Stimulated activated CD4-positive, alpha-beta T cell treated with anti-CD3 and anti-CD28 coated beads, Interleukin-12 subunit alpha, Interleukin-12 subunit beta, amount 100 ng/mL, for 24 hours (primary cell): ENCODE measurements around the gene SLC30A5.
A peak's percentile ranks its signal among the peaks of the same experiment; 100 is the strongest.
"Not testable (repeated sequence)": the region's sequence is repeated elsewhere in the genome, so short reads cannot be mapped to it uniquely, and the experiment has no call there.

Source experiments
- DNase-seq, 2 experiments: peaks; one replicate each; pipeline ENCODE4 v3.0.0-alpha.2; 2020; ENCODE audit warnings: low read depth in 2 of 2

Gene SLC30A5

GRCh38 chr5:69093771-69094482 lies at the start of gene SLC30A5:
SLC30A5 (plus strand) TSS chr5:69094014; CDS start chr5:69094256, 242 bp downstream.
- peak; percentile 97 to 98 for DNase-seq

DNA sequence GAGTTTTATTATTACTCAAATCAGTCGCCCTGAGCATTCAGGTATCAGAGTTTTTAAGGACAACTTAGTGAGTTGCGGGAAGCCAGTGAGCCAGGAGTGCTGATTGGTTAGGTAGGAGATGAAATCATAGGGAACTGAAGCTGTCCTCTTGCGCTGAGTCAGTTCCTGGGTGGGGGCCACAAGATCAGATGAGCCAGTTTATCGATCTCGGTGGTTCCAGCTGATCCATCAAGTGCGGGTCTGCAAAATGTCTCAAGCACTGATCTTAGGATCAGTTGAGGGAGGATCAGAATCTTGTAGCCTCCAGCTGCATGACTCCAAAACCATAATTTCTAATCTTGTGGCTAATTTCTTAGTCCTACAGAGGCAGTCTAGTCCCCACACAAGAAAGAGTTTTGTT lies 48.6 kb upstream of the SLC30A5 start:
- DNase-seq = not testable (repeated sequence)

DNA sequence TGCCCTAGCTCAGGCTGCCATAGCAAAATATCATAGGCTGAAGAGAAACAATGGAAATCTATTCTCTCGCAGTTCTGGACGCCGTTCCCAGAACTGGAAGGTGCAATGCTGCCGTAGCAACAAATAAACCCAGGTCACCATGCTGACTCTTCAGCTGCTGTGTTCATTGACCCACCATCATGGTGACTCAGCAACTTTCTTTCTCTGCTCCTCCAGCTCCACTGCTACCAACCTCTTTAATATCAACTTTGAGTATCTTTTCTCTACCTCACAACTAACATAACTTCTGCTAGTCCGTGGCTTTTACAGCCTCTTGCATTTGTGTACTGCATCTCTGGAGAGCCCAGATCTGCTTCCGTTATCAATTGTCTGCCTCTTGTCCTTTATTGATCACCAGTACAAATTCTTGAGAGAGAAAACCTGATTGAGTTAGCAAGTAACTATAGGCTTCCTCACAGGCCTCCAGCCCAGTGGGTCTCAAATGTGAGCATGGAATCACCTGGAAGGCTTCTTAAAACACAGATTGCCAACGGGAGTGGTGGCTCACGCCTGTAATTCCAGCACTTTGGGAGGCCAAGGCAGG lies 47.3 kb upstream of the SLC30A5 start:
- no peak for DNase-seq

DNA sequence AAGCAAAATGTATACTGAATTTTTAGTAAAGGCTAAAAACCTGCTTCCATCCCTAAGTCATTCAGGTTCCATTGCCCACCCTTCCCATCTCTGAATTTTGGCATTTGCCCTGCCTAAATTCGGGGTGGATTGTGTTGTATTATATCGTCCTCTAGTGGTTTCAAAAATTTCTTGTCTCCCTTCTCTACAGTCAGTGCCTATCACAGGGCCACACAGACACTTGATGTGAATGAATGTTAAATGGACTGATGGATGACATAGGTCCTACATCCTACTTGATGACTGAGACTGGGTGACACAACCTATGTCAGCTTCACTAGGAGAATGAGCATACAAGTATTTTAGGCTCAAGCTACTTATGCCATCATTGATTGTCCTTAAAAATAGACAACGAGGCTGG lies 45.6 kb upstream of the SLC30A5 start:
- no peak for DNase-seq

DNA sequence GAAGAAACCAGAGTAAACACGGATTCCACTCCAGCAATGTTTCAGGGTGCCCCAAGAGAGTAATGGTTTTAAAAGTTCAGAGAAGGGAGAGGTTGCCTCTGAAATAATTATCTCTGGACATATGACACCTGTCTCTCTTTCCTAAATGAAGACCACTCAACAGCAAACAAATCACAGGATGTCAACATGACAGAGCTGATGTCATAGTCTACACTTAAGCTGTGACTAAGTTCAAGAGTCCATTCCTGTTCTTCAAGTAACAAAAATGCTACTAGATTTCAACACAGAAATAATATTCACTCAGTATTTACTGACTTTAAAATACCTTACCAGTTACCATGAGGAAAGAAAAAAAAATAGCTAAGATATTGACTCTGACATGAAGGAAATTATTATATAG lies 44.7 kb upstream of the SLC30A5 start:
- DNase-seq = no peak

DNA sequence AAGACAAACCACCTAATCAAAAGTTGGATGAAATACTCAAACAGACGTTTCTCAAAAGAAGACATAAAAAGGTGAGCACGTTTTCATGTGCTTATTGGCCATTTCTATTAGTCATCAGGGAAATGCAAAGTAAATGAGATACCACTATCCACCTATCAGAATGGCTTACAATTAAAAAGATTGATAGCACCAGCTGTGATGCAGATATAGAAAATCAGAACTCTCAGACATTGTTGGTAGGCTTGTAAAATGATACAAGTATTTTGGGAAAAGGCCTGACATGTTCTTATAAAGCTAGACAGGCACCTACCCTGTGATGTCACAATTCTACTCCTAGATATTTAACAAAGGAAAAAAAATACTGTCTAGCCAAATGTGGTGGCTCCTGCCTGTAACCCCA lies 44.0 kb upstream of the SLC30A5 start:
- no peak for DNase-seq

DNA sequence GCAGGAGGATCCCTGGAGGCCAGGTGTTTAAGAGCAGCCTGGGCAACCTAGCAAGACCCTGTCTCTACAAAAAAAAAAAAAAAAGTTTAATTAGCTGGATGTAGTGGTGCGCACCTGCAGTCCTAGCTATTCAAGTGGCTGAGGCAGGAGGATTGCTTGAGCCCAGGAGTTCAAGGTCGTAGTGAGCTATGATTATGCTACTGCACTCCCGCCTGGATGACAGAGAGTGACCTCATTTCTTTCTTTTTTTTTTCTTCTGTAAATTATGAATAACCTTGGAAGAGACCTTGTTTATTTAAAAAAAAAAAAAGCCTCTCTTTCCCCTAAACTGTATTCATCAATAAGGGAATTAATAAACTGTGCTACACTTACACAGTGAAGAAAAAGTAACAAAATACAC lies 43.6 kb upstream of the SLC30A5 start:
- no peak for DNase-seq

- DNase-seq = no peak
These were observed 41.6 kb upstream of the SLC30A5 start for GRCh38 chr5:69052181-69052580.

- DNase-seq = no peak
These were observed 18.9 kb upstream of the SLC30A5 start for GRCh38 chr5:69074664-69075521.

DNA sequence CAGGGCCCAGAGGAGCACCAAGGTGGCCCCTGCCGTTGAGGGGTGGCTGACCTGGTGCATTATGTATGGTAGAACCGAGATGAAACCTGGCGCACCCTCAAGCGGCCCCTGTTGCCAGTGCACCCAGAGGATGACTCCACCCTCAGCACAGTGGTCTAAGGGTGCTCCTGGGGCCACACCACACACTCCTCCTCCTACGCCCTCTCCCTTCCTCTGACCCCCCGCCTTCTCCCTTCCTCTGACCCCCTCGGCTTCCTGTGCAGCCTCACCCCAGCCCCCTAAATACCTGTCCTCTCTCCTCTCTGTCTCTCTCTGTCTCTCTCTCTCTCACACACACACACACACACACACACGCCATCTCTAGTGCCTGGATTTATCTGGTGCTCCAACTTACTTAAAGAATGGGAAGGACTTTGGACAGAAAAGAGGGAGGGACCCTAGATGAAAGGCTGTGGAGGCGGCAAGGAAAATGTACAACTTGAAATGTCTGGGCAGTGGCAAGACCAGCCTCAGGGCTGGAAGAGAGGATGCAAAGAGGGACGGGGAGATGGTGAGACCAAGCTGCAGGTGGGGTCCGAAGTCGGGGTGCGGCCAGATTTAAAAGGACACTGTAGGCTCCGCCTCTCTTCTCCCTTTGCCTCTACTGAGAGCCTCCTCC lies 18.2 kb upstream of the SLC30A5 start:
- no peak for DNase-seq

DNA sequence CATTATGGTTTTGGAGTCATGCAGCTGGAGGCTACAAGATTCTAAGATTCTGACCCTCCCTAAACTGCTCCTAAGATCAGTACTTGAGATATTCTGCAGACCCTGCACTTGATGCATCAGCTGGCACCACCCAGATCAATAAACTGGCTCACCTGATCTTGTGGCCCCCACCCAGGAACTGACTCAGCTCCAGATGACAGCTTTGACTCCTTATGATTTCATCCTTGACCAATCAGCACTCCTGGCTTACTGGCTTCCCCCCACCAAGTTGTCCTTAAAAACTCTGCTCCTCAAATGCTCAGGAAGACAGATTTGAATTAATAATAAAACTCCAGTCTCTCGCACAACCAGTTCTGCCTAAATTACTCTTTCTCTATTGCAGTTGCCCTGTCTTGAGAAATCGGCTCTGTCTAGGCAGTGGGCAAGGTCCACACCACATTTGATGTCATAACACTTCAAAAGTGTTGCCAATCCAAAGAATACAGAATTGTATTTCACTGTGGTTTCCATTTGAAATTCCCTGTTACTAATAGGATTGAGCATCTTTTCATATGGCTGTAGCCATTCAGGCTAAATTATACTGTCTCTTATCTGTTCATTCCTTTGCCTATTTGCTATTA lies 14.8 kb upstream of the SLC30A5 start:
- DNase-seq = no peak

GRCh38 chr5:69079556-69079955 lies 14.3 kb upstream of the SLC30A5 start:
- DNase-seq = no peak

GRCh38 chr5:69083412-69083811 lies 10.4 kb upstream of the SLC30A5 start:
- DNase-seq = no peak

DNA sequence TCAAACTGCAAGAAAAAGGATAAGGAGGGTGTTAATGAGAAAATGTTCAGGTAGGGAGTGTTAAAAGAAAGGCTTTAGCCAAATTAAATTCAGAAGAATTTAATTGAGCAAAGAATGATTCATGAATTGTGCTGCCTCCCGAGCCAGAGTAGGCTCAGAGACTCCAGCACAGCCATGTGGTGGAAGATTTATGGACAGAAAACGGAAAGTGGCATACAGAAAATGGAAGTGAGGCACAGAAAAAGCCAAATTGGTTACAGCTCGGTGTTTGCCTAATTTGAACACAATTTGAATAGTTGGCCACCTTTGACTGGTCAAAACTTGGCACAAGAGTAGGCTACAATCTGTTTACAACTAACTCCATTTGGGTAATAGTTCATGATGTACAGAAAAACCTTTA lies 9.6 kb upstream of the SLC30A5 start:
- no peak for DNase-seq

DNA sequence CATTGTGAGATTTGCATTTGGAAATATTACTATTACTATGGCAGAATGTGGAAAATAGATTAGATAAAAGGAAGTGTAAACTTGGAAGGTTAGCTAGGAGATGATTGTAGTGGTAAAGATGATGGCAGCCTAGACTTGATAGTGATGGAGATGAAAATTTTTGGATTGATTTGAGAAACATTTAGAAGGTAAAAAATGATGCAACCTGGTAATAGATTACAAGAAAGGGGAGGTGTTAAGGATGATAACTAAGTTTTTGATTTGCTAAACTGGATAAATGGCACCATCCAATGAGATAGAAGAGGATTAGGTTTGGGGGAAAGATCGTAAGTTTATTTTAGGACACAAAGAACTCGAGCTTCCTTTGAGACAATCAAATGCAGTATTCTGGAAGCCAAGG lies 8.9 kb upstream of the SLC30A5 start:
- DNase-seq = no peak

- no peak for DNase-seq
These were observed 7.6 kb upstream of the SLC30A5 start for GRCh38 chr5:69086206-69086605.

DNA sequence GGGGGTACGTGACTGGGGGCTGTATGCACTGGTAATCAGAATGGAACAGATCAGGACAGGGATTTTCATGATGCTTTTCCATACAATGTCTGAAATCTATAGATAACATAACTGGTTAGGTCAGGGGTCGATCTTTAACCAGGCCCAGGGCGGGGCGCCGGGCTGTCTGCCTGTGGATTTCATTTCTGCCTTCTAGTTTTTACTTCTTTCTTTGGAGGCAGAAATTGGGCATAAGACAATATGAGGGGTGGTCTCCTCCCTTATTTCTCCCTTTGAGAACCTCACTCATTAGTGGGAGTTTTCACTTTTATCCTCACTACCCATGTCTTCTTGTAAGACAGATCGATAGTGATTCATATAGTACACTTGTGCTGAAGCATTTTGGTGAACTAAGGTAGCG lies 5.8 kb upstream of the SLC30A5 start:
- not testable (repeated sequence) for DNase-seq

DNA sequence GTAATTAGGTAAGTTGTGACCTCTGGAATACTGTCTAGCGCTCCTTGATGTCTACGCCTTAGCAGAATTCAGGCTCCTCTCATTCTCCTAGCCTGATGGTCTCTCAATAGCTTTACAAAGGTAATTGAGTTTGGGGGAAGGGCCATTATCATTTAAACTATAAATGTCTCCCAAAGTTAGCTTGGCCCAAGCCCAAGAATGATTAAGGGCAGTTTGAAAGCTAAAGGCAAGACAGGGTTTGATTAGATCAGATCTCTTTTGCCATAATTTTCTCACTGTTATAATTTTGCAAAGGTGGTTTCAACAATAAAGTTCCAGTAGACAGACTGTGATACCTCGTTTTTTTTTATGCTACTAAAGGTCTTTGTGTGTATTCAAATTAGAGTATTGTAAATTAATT lies 3.7 kb upstream of the SLC30A5 start:
- no peak for DNase-seq

DNA sequence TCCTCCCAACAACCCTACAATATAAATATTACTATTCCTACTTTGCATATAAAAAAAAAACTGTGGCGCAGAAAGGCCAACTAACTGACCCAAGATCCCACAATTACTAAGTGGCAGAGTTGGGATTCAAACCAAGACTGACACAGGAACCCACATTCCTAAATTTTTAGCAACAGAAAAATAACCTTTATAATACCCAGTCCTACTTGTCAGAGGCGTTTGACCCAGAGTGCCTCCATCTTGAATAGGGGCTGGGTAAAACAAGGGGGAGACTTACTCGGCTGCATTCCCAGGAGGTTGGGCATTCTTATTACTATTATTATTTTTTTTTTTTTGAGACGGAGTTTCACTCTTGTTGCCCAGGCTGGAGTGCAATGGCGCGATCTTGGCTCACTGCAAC lies 2.0 kb upstream of the SLC30A5 start:
- DNase-seq = no peak

GRCh38 chr5:69092969-69093368 lies 845 bp upstream of the SLC30A5 start:
- DNase-seq = no peak

DNA sequence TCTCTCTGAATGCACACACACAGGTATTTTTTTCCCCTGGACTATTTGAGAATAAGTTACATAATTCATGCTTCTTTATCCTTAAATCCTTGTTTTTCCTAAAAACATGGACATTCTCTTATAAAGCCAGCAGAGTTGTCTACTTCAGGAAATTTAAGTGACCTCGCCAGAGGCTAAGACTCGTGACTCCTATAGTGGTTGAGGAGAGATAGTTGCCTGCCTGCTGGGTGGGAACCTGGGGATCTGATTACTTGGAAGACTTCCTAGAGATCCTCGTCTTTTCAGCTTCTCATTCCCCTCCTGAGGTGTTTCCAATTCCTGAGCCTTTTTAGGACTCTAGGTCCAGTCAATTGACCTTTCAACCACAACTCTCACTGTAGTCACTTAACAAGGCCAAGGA lies 5.5 kb downstream of the SLC30A5 start:
- DNase-seq = no peak

- DNase-seq = no peak
These were observed 9.7 kb downstream of the SLC30A5 start for GRCh38 chr5:69103521-69103920.
